ENCODE results near the gene RRAS2. TPM values are rescaled to one million over a fixed set of nuclear protein-coding genes. Genes with fewer than 3 reads are reported as not detected.

The RRAS2 gene
- total RNA-seq, 1 experiment from 2014 or later = 158 TPM

DNA sequence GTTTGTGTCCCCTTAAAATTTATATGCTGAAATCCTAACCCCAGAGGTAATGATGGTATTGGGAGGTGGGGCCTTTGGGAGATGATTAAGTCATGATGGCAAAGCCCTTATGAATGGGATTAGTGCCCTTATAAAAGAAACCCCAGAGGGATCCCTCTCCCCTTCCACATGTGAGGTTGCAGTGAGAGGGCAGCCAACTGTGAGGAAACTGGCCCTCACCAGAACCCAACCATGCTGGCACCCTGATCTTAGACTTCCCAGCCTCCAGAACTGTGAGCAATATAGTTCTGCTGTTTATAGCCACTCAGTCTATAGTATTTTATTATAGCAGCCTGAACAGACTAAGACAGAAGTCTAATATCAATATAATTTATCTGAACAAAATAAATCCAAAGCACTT, 27.1 kb upstream of the RRAS2 start:
- H3K9ac ChIP-seq (ENCODE audit: extremely low read depth, insufficient read length, low read length) = no peak overlapping the region

More for the DNA sequence above, 27.1 kb upstream of the RRAS2 start:
- no peaks in the 10 kb centered on the region for H4K20me1 ChIP-seq (ENCODE audit: control insufficient read depth, insufficient read depth, insufficient read length)
- no peak overlapping the region for H2BK12ac ChIP-seq (ENCODE audit: insufficient read length, low read depth, low read length)
- H3K4me2 ChIP-seq (ENCODE audit: insufficient read depth, insufficient read length, low read length) = no peak overlapping the region
- H3K4ac ChIP-seq (ENCODE audit: low read depth, low read length) = no peak overlapping the region
- TF ChIP-seq, protein P1, sequence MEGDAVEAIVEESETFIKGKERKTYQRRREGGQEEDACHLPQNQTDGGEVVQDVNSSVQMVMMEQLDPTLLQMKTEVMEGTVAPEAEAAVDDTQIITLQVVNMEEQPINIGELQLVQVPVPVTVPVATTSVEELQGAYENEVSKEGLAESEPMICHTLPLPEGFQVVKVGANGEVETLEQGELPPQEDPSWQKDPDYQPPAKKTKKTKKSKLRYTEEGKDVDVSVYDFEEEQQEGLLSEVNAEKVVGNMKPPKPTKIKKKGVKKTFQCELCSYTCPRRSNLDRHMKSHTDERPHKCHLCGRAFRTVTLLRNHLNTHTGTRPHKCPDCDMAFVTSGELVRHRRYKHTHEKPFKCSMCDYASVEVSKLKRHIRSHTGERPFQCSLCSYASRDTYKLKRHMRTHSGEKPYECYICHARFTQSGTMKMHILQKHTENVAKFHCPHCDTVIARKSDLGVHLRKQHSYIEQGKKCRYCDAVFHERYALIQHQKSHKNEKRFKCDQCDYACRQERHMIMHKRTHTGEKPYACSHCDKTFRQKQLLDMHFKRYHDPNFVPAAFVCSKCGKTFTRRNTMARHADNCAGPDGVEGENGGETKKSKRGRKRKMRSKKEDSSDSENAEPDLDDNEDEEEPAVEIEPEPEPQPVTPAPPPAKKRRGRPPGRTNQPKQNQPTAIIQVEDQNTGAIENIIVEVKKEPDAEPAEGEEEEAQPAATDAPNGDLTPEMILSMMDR (conservative IDR thresholded peaks at IDR 0.05) = no peak
- no peaks in the 10 kb centered on the region for H3K9me3 ChIP-seq (ENCODE audit: control insufficient read depth, low read depth, low read length)
- H3K18ac ChIP-seq (ENCODE audit: insufficient read length, low read depth, low read length) = no peak overlapping the region
- H3K14ac ChIP-seq (ENCODE audit: insufficient read depth, low read length) = no peak overlapping the region
- no peaks in the 10 kb centered on the region for H3K9me3 Mint-ChIP-seq
- no peaks in the 10 kb centered on the region; the same call in 1 of the 2 replicates for H3K27me3 ChIP-seq (ENCODE audit: insufficient read depth, low read length)
- no peak for DNase-seq
- no peak overlapping the region for H2AK5ac ChIP-seq (ENCODE audit: insufficient read length, low read length)
- H3K23me2 ChIP-seq (ENCODE audit: insufficient read length, low read depth, low read length, poor library complexity, severe bottlenecking) = peaks cover 3% of the 10 kb centered on the region
- no peak overlapping the region for H3K56ac ChIP-seq (ENCODE audit: insufficient read length, low read depth, low read length)
- H3K27ac ChIP-seq (ENCODE audit: insufficient read length, low read depth, low read length) = no peak overlapping the region
- H3K4me1 Mint-ChIP-seq = peaks cover 20 to 32% of the 10 kb centered on the region in 2 experiments
- H4K91ac ChIP-seq (ENCODE audit: insufficient read length, low read depth, low read length) = no peak overlapping the region
- no peak overlapping the region for H2AFZ ChIP-seq (ENCODE audit: low read length)
- no peak overlapping the region for H3T11ph ChIP-seq (ENCODE audit: low read length)
- no peak overlapping the region for H2BK5ac ChIP-seq (ENCODE audit: insufficient read length, low read length)
- H3K79me2 ChIP-seq (ENCODE audit: insufficient read depth, low read length) = no peaks in the 10 kb centered on the region
- H2BK20ac ChIP-seq (ENCODE audit: low read depth, low read length, poor library complexity, severe bottlenecking) = no peak overlapping the region
- H3K36me3 Mint-ChIP-seq (ENCODE audit: insufficient read depth in 1 of 3, low read depth in 3 of 3) = no peaks in the 10 kb centered on the region
- no peaks in the 10 kb centered on the region for H3K79me1 ChIP-seq (ENCODE audit: insufficient read depth, low read depth, low read length, poor library complexity, severe bottlenecking)
- no peak overlapping the region for H4K8ac ChIP-seq (replicated peaks; ENCODE audit: insufficient read length, low read depth, low read length)
- 0 out of 2 replicates have a peak, but pooled peaks cover 3% of the 10 kb centered on the region for H3K4me1 ChIP-seq (ENCODE audit: insufficient read depth, low read length)
- no peak overlapping the region for H2BK120ac ChIP-seq (ENCODE audit: low read depth, low read length, poor library complexity, severe bottlenecking)
- H3K27me3 Mint-ChIP-seq (ENCODE audit: low read depth) = peaks cover 32% of the 10 kb centered on the region
- H2BK15ac ChIP-seq (ENCODE audit: low read depth, low read length) = no peak overlapping the region
- H3K4me3 Mint-ChIP-seq = no peak overlapping the region
- H4K5ac ChIP-seq (ENCODE audit: insufficient read length, low read depth, low read length) = no peak overlapping the region
- no peak overlapping the region for H3K27ac Mint-ChIP-seq
- H3K23ac ChIP-seq (ENCODE audit: insufficient read length, low read depth, low read length) = no peak overlapping the region

Data from H9 (cell line).